HS-5 (cell line): ENCODE results near the gene CLSTN2.

Source experiments
- DNase-seq: peaks from one replicate; pipeline ENCODE4 v3.0.0-alpha.2; 2012; ENCODE audit warnings: low read depth

Gene CLSTN2

GRCh38 chr3:140285380-140285779, 350.4 kb downstream of the CLSTN2 start:
- DNase-seq: no peak

DNA sequence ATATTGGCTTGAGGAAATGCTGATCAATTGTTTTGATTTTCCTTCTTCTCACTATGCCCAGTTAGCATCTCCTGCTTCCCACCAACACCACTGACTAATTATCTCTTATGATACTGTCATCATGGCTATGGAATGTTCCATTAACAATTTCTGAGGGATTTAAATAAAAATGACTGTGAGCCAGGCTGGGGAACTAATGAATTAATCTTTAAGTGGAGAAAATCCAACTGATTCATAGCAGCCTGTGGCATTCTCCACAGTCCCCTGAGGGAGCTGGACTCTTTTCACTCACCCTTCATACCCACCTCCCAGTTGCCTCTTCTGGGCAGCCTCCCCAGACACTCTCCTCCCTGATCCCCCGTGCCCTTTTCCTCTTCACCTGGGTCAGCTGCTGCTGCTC, 353.6 kb downstream of the CLSTN2 start:
- DNase-seq: no peak

DNA sequence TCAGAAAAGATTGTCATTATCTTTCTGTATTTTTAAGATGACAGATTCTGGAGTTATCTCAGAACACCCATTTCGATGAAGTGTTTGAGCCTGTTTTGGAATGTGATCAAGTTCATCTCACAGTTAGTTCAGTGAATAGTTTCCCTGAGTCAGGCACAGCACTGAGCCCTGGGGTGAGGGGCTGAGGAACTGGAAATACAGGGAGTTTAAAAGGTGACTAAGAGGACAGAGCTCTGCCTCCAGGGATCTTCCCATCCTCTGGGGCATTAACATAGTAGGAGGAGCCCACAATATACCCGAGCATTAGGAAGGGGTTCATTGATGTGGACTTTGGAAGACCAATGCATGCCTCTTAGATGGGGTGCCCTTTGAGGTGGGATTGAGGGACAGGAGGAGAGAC, 355.1 kb downstream of the CLSTN2 start:
- DNase-seq: no peak

DNA sequence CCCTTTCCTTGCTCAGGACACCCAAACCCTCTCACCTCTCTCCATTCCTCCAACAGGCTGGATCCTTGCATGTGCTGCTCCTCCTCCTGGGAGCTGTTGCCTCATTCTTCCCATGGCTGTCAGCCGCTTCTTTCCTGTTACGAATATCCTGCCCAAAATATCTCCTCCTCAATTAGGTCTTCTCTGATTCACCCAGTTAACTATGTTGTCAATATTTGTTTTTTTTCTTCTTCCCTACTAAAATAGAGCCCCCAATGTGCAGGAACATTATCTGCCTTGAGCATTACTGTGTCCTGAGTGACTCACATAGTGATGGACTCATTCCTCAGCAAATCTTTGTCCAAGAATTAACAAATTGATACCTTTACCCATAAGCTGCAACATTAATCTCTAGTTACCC, 357.2 kb downstream of the CLSTN2 start:
- DNase-seq: peak; percentile 11

DNA sequence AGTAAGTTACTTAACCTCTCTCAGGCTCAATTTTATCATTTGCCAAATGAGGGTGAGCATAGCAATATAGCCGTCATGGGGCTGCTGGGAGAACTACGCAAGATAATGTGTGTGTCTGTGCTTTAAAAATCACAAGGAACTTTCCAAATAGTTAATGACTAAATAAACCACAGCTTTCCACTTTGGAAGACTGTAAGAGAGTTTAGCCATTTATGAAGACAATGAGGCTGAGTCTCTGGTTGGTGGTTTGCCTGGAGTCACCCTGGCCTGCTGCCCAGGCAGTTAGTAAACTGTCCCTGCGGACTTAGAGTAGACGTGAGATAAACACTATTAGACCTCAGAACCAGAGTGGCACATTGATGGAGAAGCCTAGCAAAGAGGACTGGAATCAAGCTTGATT, 357.7 kb downstream of the CLSTN2 start:
- peak; percentile 30 for DNase-seq

- DNase-seq: no peak
Observed at GRCh38 chr3:140294058-140294457, 359.1 kb downstream of the CLSTN2 start.

DNA sequence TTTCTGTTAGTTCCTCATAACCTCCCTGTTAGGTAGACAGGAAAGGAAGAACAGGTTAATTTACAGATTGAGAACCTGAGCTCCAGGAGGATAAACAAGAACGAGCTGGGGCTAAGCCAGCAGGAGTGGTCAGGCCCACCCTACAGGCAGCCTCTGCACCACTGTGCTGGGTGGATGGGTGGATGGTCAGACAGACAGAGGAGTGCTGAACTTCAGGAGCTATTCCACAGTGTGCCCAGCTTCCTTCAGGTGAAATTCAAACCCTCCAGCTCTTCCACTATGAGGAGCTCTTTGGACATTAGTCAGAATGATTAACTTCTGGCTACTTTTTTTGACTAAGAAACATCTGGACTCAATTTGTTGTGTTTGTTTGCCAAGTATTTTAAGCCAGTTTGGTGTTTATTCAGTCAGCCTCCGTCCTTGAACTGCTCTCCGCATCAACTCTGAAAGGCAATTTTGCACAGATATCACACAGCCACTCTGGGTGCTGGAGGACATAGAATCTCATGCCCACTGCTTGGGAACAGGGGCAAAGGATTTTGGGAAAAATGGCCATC, 361.9 kb downstream of the CLSTN2 start:
- no peak for DNase-seq

GRCh38 chr3:140298043-140298442, 363.1 kb downstream of the CLSTN2 start:
- DNase-seq: no peak

DNA sequence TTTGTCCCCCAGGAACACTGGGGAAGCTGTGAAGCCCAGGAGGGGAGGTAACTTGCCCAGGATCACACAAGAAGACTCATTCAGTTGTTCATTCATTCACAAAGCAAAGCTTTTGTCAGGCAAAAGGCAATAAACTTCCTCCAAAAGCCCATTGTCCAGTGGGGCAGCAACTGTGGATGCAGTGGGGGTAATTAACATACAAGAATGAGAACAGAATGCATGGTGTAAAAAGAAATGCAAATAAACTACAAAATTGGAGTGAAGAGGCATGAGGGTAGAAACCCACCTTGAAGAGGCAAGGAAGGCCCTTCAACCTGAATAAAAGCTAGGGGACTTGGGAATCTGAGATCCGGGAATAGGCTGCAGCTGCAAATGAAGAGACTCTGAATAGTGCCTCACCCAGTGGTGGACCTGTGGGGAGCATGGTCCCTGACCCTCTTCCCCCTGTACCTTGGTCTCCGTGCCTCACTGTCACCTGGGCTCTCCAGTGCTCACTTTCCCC, 363.6 kb downstream of the CLSTN2 start:
- DNase-seq: no peak

DNA sequence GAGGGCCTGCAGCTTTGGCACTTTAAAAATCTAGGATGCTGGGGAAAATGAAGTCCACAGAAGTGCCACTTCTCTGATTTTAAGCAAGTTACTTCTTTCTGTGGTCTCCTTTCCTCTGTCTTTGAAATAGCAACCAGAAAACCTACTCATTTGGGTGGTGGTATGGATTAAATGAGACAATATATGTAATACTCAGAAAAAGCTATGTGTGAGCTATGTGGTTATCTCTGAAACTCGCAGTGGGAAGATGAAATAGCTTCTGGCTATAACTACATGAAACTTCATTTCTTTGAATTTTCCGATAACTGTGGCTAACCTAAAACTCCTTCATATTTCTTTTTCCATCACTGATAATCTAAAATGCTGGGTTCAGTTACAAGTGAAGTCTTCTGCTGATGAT, 368.9 kb downstream of the CLSTN2 start:
- no peak for DNase-seq

DNA sequence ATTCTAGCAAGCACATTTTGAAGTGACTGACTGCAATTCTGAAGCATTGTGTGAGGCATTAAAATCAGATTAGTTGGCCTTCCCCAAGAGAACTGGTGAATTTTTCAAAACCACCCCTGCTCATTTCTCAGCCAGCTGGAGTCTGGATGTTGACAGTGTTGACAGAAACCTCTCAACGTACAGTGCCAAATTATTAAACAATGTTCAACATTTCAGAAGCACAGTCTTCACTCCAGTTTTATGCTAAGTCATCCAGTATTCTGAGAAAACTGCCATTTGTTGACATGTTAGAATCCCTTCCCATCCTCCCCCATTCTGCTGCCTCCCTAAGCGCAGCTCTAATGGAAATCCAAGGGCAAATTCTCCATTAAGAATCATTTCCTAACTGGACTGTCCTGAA, 373.6 kb downstream of the CLSTN2 start:
- DNase-seq: no peak

GRCh38 chr3:140311428-140311827, 376.4 kb downstream of the CLSTN2 start:
- no peak for DNase-seq

GRCh38 chr3:140315955-140316354, 381.0 kb downstream of the CLSTN2 start:
- DNase-seq: no peak

DNA sequence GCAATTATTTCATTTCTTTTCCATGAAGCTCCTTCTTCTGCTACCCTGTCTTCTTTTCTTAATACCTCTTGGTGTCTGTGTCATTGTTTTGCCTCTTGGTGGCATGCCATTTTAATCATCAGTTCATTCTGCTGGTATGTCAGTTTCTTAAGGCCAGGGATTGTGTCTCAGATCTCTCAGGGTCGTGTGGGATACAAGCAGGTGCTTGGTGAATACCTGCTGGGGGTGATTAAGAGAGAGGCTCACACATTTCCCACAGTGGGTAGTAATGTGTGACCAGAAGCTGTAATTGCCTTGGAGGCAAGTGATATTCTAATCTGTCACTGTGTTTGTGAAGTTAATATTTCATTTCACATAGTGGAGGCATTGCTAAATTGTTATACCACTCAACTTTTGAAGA, 381.5 kb downstream of the CLSTN2 start:
- DNase-seq: no peak

DNA sequence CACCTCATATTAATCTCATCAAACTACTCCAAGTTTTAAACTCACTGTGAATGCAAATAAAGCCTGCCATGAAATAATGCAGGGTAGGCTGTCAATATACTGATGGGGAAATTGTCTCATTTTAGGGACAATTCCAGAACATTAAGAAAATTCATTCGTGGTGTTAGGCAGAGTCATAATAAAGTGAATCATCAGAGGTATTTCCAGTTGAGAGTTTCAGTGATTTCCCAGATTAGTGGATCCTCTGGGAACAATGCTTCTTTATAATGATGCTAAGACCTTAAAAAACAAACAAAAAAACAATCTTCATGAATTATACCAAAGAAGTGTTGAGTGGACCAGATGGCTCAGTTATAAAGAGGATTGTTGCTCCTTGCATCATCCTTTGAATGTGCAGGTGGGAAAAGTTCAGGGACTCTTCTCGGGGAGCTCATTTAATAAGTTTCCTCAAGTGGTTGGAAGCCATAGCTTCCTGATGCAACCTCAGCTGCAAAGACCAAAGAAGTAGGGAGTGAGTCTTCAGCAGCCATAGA, 381.9 kb downstream of the CLSTN2 start:
- no peak for DNase-seq

DNA sequence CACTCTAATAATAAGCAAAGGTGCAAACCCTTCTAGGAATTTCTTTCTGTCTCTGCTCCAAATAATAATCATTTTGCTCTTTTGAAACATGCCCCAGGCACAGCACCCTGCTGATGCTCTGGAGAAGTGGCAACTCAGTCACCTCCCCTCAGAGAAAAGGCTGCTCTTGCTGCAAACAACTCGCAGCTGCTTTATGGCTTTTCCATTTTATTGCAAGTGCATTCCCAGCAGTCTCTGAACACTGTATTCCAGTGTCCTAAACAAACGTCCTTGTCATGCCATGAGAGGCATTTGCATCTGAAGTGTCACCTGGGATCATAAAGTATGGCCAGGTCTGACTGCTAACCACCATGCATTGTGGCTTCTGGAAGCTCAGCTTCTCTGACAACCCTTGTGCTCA, 384.8 kb downstream of the CLSTN2 start:
- DNase-seq: no peak

DNA sequence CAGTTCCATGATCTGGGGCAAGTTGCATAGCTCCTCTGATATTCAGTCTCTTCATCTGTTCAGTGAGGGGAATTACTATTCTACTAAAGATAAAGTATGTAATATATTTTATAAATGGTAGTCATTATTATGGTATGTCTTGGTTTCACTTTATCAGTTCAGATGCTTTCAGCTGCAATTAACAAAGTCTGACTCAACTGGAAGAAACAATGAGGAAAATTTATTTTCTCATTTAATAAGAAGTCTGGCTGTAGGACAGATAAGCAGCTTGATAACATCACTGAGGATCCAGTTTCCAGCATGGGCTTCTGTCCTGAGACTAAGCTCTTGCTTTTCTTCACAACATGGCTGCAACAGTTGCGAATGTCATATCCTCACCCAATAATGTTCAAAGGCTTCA, 388.6 kb downstream of the CLSTN2 start:
- DNase-seq: no peak

DNA sequence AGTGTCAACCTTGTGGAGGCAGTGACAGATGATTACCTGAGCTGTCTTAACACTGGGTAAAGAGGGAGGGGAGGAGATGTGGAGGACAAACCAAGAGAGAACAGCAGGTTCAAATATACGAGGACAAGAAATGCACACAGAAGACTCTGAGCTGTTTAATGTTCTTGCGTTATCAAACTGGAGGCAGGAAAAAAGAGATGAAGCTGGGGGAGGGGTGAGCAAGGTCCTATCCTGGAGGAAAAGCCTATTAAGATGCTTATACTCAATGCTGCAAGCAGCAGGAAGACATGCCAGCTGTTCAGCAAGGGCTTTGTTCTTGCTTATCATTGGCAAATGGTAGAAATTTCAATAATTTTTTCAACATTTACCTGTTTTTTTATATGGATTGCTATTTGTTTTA, 397.1 kb downstream of the CLSTN2 start:
- no peak for DNase-seq

DNA sequence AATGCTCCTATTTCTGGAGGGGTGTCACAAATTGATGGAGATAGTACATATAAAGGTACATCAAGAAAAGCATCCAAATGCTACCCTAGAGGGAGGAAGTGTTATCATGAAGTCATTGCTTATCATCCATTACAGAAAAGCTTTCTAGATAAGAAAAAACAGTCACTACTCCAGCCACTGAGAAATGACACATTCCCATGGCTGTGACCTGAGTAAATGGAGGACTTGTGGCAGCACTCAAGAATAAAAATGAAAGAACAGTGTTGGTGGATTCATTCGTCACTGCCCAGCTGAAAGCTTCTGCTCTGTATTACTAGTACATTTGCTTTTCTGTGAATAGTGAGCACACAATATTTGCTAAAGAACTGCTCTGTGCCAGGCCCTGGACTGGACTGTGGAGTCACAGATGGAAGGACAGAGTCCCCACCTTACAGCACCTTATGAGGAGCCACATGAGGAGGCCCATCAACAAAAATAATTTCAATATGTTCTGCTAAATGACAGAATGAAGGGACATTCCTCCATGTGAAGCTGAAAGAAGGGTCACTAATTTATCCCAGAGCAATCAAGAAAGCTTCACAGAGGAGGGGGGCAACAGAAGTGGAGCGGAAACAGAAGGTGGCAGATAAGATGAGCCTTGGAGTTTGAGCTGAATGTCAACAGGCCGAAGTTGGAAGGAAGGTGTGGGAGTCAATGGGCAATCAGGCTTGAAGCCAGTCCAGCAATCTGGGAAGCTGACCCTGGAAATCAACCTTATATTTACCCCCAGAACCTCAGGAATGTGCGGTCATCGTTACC, 399.3 kb downstream of the CLSTN2 start:
- DNase-seq: no peak

DNA sequence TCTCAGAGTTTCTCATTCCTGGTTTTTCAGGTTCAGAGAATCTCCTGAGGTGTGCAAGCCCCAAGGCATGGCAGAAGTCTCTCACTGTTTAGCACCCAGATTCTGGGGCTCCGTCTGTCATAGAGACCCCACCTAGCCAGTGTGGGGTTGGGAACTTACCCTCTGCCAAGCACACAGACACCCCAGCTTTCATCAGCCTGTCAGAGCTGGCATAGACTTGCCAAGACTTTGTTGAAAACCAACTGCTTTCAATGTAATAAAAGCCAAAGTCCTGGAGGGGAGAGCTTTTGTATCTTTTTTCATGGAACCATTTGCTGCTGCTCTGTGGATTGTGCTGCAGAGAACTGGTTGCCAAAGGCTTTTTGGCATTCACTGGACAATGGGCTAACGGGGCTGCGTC, 401.5 kb downstream of the CLSTN2 start:
- no peak for DNase-seq

DNA sequence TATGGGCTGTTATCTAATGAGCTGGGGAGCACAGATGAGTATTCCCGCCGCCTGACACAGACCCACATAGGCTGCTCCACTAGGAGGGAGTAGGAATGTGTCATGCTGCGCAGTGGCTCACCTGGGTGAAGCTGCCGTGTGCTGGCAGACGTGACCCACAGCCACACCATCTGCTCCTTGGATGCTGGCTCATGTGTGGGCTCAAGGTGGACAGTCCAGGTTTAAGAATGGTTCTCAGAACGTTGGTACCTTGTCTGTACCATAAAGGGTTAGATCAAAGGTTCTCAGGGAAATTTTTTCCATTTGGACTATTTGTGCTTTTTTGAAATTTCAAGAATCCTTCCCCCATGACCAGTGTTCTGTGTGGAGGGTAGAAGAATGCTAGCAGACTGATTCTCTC, 403.9 kb downstream of the CLSTN2 start:
- DNase-seq: no peak

DNA sequence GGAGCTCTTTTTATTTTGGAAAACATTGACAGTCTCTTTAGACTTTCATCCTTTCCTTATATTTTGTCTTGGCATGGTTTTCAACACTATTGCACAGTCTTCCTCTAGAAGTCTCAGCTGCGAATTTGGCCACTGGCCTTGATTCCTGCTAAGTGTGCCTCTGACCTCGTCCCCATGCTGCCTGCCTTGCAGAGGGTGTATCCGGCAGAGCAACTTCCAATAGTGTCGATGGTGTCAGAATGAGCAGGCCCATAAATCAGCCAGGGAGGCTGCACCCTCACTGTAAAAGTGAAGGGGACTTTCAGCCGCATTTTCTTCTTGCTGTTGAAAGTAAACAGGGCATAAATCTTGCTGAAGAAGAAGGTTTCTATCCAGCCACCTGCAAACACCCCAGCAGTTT, 406.2 kb downstream of the CLSTN2 start:
- no peak for DNase-seq

- no peak for DNase-seq
Observed at GRCh38 chr3:140341817-140342403, 406.9 kb downstream of the CLSTN2 start.
